HepG2 (cell line): ENCODE data around the gene PLCB1. TPM values are rescaled to one million over a fixed set of nuclear protein-coding genes. Genes with fewer than 3 reads are reported as not detected.

Experiments
- AGO2 ChIP-seq: fragments of 200-400 bp; formaldehyde crosslinking; optimal IDR thresholded peaks from 2 replicates; pipeline ENCODE3; 2017; ENCODE audit warnings: mild to moderate bottlenecking, low read depth, low read length, moderate library complexity
- BCL6 ChIP-seq: IDR thresholded peaks from 2 replicates; pipeline ENCODE4 v1.6.1; 2016; ENCODE audit warnings: missing genetic modification reagents, missing compliant biosample characterization
- HDAC2 ChIP-seq: sonication (generic); formaldehyde crosslinking; IDR thresholded peaks from 2 replicates; pipeline ENCODE4 v1.4.0; 2020; ENCODE audit warnings: missing genetic modification reagents
- HHEX ChIP-seq: IDR thresholded peaks from 2 replicates; pipeline ENCODE4 v1.6.1; 2016; ENCODE audit warnings: control low read depth
- HNF1A ChIP-seq, 2 experiments: sonication (generic) in 1 of 2; formaldehyde crosslinking in 1 of 2; IDR thresholded peaks; 2 replicates each; pipeline versions ENCODE4 v1.4.0 to v1.6.1; 2016 to 2020; ENCODE audit warnings: borderline replicate concordance in 1 of 2, low read depth in 1 of 2, mild to moderate bottlenecking in 1 of 2, missing genetic modification reagents in 1 of 2
- HOXD1 ChIP-seq: sonication (generic); formaldehyde crosslinking; IDR thresholded peaks from 2 replicates; pipeline ENCODE4 v1.5.0; 2020; ENCODE audit warnings: missing genetic modification reagents
- RAD21 ChIP-seq: fragments of 450-650 bp; formaldehyde crosslinking; IDR thresholded peaks from 2 replicates; pipeline ENCODE4 v1.5.0; 2020; ENCODE audit warnings: mild to moderate bottlenecking
- RARA ChIP-seq: IDR thresholded peaks from 2 replicates; pipeline ENCODE4 v1.6.1; 2016; ENCODE audit warnings: missing genetic modification reagents, missing compliant biosample characterization
- SP1 ChIP-seq, 2 experiments: fragments of 450-650 bp in 1 of 2; sonication (generic) in 1 of 2; formaldehyde crosslinking in 1 of 2; IDR thresholded peaks; 2 replicates each; pipeline versions ENCODE4 v1.4.0 to v1.6.1; 2016 to 2020; ENCODE audit warnings: missing genetic modification reagents in 1 of 2
- ZNF282 ChIP-seq: fragments of 450-650 bp; IDR thresholded peaks from 2 replicates; pipeline ENCODE4 v1.6.1; 2018; ENCODE audit not compliant: partially characterized antibody
- ZNF484 ChIP-seq: sonication (generic); formaldehyde crosslinking; IDR thresholded peaks from 2 replicates; pipeline ENCODE4 v1.5.1; 2020; ENCODE audit warnings: mild to moderate bottlenecking, low read depth, missing genetic modification reagents, borderline replicate concordance
- ZNF496 ChIP-seq: sonication (generic); formaldehyde crosslinking; IDR thresholded peaks from 2 replicates; pipeline ENCODE4 v1.8.1; 2023; ENCODE audit warnings: mild to moderate bottlenecking, moderate library complexity, missing genetic modification reagents; ENCODE audit not compliant: insufficient replicate concordance
- ZNF574 ChIP-seq: sonication (generic); formaldehyde crosslinking; IDR thresholded peaks from 2 replicates; pipeline ENCODE4 v1.4.0; 2020; ENCODE audit warnings: missing genetic modification reagents
- ZNF687 ChIP-seq: sonication (generic); formaldehyde crosslinking; IDR thresholded peaks from 2 replicates; pipeline ENCODE4 v1.5.1; 2020; ENCODE audit warnings: mild to moderate bottlenecking, missing genetic modification reagents, moderate library complexity
- polyA plus RNA-seq, 8 experiments: library from polyadenylated mRNA; depleted of rRNA in 3 of 8; stranded (reverse) in 7 of 8; unstranded in 1 of 8; fragments of >200 nt; fragmentation: Illumina TruSeq in 4 of 8; extraction: Trizol in 4 of 8; gene quantifications; 2 replicates each; pipeline versions ENCODE4 v1.2.1 to v1.2.3, GENCODE V29; 2011 to 2016; ENCODE audit warnings: low read depth in 4 of 8, missing spikeins in 1 of 8, mixed read lengths in 1 of 8; ENCODE audit not compliant: insufficient read depth in 1 of 8
- total RNA-seq, 5 experiments: library from RNA; depleted of rRNA; stranded (reverse); fragments of >200 nt; fragmentation: Illumina TruSeq; extraction: Trizol; gene quantifications; 2 replicates each; pipeline ENCODE4 v1.2.3, GENCODE V29; 2016; ENCODE audit warnings: low read depth in 1 of 5

PLCB1 gene
- total and polyA plus RNA-seq, 2 of the 13 experiments (the other 11 are each of a cell fraction or from before 2014, with no cell fraction given): 42.4 to 55.9 TPM

- TF ChIP-seq HNF1A (IDR thresholded peaks at IDR 0.05; ENCODE audit: low read depth) (no peak), HNF1A (CRISPR knock-in tag; IDR thresholded peaks at IDR 0.05; ENCODE audit: borderline replicate concordance) (no peak), ZNF484 (CRISPR knock-in tag) (no peak), ZNF687 (CRISPR knock-in tag) (no peak), BCL6 (CRISPR knock-in tag) (no peak), RAD21 (CRISPR knock-in tag) (no peak), HDAC2 (CRISPR knock-in tag) (no peak), HOXD1 (CRISPR knock-in tag) (no peak), HHEX (no peak), ZNF282 (no peak), ZNF574 (CRISPR knock-in tag) (no peak), RARA (CRISPR knock-in tag) (no peak), SP1 (IDR thresholded peaks at IDR 0.05) (no peak), SP1 (CRISPR knock-in tag; IDR thresholded peaks at IDR 0.05) (no peak), AGO2 (no peak), ZNF496 (CRISPR knock-in tag) (no peak)
Measured at GRCh38 chr20:8780915-8781314, 648.8 kb downstream of the PLCB1 start (continued).
